Endothelial cell of umbilical vein (primary cell): ENCODE results near the gene LPAR3. TPM values are rescaled to one million over a fixed set of nuclear protein-coding genes. Genes with fewer than 3 reads are reported as not detected.

Experiments
- BruUV-seq: library from RNA; stranded (reverse); fragments of 400-500 nt; replicated peaks from 2 replicates; lab custom pipeline; 2021; lab: Mats Ljungman, UMichigan
- CTCF ChIA-PET: fragments of 300-600, 350-600 bp; sonication (Branson Sonifier 250); formaldehyde crosslinking; loops from one replicate; lab custom pipeline; 2021; ENCODE audit warnings: antibody characterized with exemption, inconsistent platforms; lab: Charles Lee
- POLR2A ChIA-PET: fragments of 300-600, 350-600 bp; sonication (Branson Sonifier 250); formaldehyde crosslinking; loops from one replicate; lab custom pipeline; 2021; ENCODE audit warnings: antibody characterized with exemption, inconsistent platforms; lab: Charles Lee
- DNase-seq: peaks from one replicate; pipeline ENCODE4 v3.0.0-alpha.2; 2011; ENCODE audit warnings: low read depth, low spot score
- FAIRE-seq: peaks from 2 replicates; lab custom pipeline; 2011; peaks lifted over from hg19 to GRCh38; lab: Jason Lieb, UNC
- H2AFZ ChIP-seq: 2 replicates; pipeline ENCODE4 v1.6.0; 2012; ENCODE audit warnings: low read depth, low read length, control low read depth, inconsistent platforms
- H3K27ac ChIP-seq: 2 replicates; pipeline ENCODE4 v1.5.1; 2011; ENCODE audit warnings: low read depth, mild to moderate bottlenecking, control low read depth, low read length, moderate library complexity; ENCODE audit not compliant: insufficient read depth
- H3K27me3 ChIP-seq, 2 experiments: 2 replicates each; pipeline versions ENCODE4 v1.6.0 to v1.6.1; 2011; ENCODE audit warnings: low read length in 2 of 2, mixed read lengths in 1 of 2; ENCODE audit not compliant: control insufficient read depth in 2 of 2, insufficient read depth in 2 of 2
- H3K36me3 ChIP-seq, 2 experiments: 2 replicates in 1 of 2; 3 replicates in 1 of 2; pipeline ENCODE4 v1.5.1; 2011; ENCODE audit warnings: low read length in 2 of 2, mild to moderate bottlenecking in 1 of 2, moderate library complexity in 1 of 2; ENCODE audit not compliant: control insufficient read depth in 2 of 2, insufficient read depth in 2 of 2; ENCODE audit errors: extremely low read depth in 1 of 2
- H3K4me1 ChIP-seq: 3 replicates; pipeline ENCODE4 v1.5.1; 2011; ENCODE audit warnings: mild to moderate bottlenecking, low read length; ENCODE audit not compliant: control insufficient read depth, insufficient read depth; ENCODE audit errors: extremely low read depth
- H3K4me2 ChIP-seq: 2 replicates; pipeline ENCODE4 v1.6.1; 2011; ENCODE audit warnings: low read length, control low read depth, mixed read lengths; ENCODE audit not compliant: insufficient read depth
- H3K4me3 ChIP-seq, 3 experiments: fragments of 200-600 bp in 1 of 3; sonication (generic), shearing (Covaris generic) in 1 of 3; replicated peaks in 1 of 3; 2 replicates each; pipeline ENCODE4 v1.5.1; 2011 to 2016; ENCODE audit warnings: control low read depth in 3 of 3, low read length in 3 of 3, mild to moderate bottlenecking in 2 of 3, inconsistent platforms in 1 of 3, low read depth in 1 of 3, moderate library complexity in 1 of 3; ENCODE audit not compliant: insufficient read depth in 1 of 3
- H3K79me2 ChIP-seq: 2 replicates; pipeline ENCODE4 v1.6.0; 2012; ENCODE audit warnings: low read length, inconsistent platforms; ENCODE audit not compliant: control insufficient read depth, insufficient read depth
- H3K9ac ChIP-seq: replicated peaks from 2 replicates; pipeline ENCODE3; 2011; ENCODE audit warnings: low read length, control low read depth; ENCODE audit not compliant: insufficient read depth; ENCODE audit errors: extremely low read depth
- H3K9me1 ChIP-seq: replicated peaks from 3 replicates; pipeline ENCODE4 v1.6.0; 2011; ENCODE audit warnings: mild to moderate bottlenecking, low read length; ENCODE audit not compliant: control insufficient read depth, insufficient read depth; ENCODE audit errors: extremely low read depth
- H3K9me3 ChIP-seq: replicated peaks from 2 replicates; pipeline ENCODE4 v1.5.1; 2012; ENCODE audit warnings: low read length, inconsistent platforms; ENCODE audit not compliant: control insufficient read depth, insufficient read depth
- H4K20me1 ChIP-seq: replicated peaks from 2 replicates; pipeline ENCODE3; 2011; ENCODE audit warnings: mild to moderate bottlenecking, low read length; ENCODE audit not compliant: control insufficient read depth, insufficient read depth; ENCODE audit errors: extremely low read depth
- CTCF ChIP-seq, 2 donors: IDR thresholded peaks; 1 replicate in 1 of 2; 2 replicates in 1 of 2; pipeline ENCODE4 v1.5.1; 2011; ENCODE audit warnings: low read length in 2 of 2, mild to moderate bottlenecking in 2 of 2, moderate library complexity in 2 of 2, control low read depth in 1 of 2, inconsistent platforms in 1 of 2, low read depth in 1 of 2; ENCODE audit not compliant: insufficient read depth in 1 of 2; ENCODE audit errors: extremely low read depth in 1 of 2
- EZH2 ChIP-seq: IDR thresholded peaks from 2 replicates; pipeline ENCODE4 v1.6.1; 2012; ENCODE audit warnings: borderline replicate concordance, low read depth, mild to moderate bottlenecking, moderate library complexity, low read length, inconsistent platforms; ENCODE audit not compliant: severe bottlenecking
- FOS ChIP-seq: IDR thresholded peaks from 2 replicates; pipeline ENCODE4 v1.6.1; 2011; ENCODE audit warnings: mild to moderate bottlenecking, low read length, moderate library complexity, borderline replicate concordance; ENCODE audit not compliant: insufficient read depth
- GATA2 ChIP-seq: IDR thresholded peaks from 2 replicates; pipeline ENCODE4 v1.7.0; 2011; ENCODE audit warnings: low read depth, mild to moderate bottlenecking, moderate library complexity, mixed read lengths, low read length; ENCODE audit not compliant: insufficient read length, insufficient read depth
- JUN ChIP-seq: IDR thresholded peaks from 2 replicates; pipeline ENCODE4 v1.6.1; 2011; ENCODE audit warnings: borderline replicate concordance, low read depth; ENCODE audit not compliant: insufficient read length, insufficient read depth
- MAX ChIP-seq: IDR thresholded peaks from 2 replicates; pipeline ENCODE4 v1.6.1; 2011; ENCODE audit not compliant: insufficient read depth, insufficient read length
- MYC ChIP-seq: IDR thresholded peaks from one replicate; pipeline ENCODE4 v1.6.1; 2011; ENCODE audit warnings: mild to moderate bottlenecking, low read depth, low read length
- POLR2A ChIP-seq: IDR thresholded peaks from 2 replicates; pipeline ENCODE4 v1.6.1; 2012; ENCODE audit warnings: low read depth, mild to moderate bottlenecking, control low read depth, low read length
- dilution Hi-C: fragments of 300-500 bp; cut with MboI; formaldehyde crosslinking; loops from one replicate; pipeline ENCODE4 v1.15.0; 2019; ENCODE audit warnings: low sequenced_read_pairs; ENCODE audit not compliant: extremely low pct_ligation_motif_present
- intact Hi-C: fragments of 100-400 bp; cut with micrococcal nuclease; formaldehyde crosslinking; loops from one replicate; pipeline ENCODE4 v1.10.0; 2022
- polyA plus RNA-seq, 4 experiments: library from polyadenylated mRNA; depleted of rRNA in 3 of 4; stranded (reverse) in 3 of 4; unstranded in 1 of 4; fragments of >200 nt; gene quantifications; 2 replicates each; pipeline versions ENCODE4 v1.2.1 to v1.2.3, GENCODE V29; 2011 to 2012; ENCODE audit warnings: missing spikeins in 1 of 4
- total RNA-seq: library from RNA; stranded (reverse); gene quantifications from 2 replicates; pipeline ENCODE4 v1.2.3, GENCODE V29; 2021

Gene LPAR3
- total and polyA plus RNA-seq, 2 donors (not counting 3 experiments of a cell fraction or from before 2014, with no cell fraction given) = not detected

GRCh38 chr1:84920159-84920558 is 27.2 kb upstream of the LPAR3 start:
- Histone ChIP-seq H3K4me2 (no peak overlapping the region), H3K27ac (no peak overlapping the region), H3K4me1 (no peaks in the 10 kb centered on the region), H3K4me3 (no peak overlapping the region), H3K79me2 (no peaks in the 10 kb centered on the region), H3K9me1 (no peaks in the 10 kb centered on the region), H3K36me3 (no peaks in the 10 kb centered on the region), H3K9me3 (no peaks in the 10 kb centered on the region), H4K20me1 (no peaks in the 10 kb centered on the region), H3K9ac (no peak overlapping the region), H3K27me3 (peaks cover 0 to 14% of the 10 kb centered on the region in 2 experiments), H2AFZ (no peak overlapping the region)
- dilution Hi-C loops = no loop called here
- TF ChIP-seq CTCF (IDR thresholded peaks at IDR 0.05; ENCODE audit: extremely low read depth in 1 of 2, insufficient read depth in 1 of 2, low read depth in 1 of 2, low read length in 2 of 2) (no peak), MYC (no peak), FOS (no peak), JUN (no peak), POLR2A (no peak), GATA2 (no peak), MAX (no peak), EZH2 (no peak)
- BruUV-seq = no TSS peak
- intact Hi-C loops = no loop called here
- ChIA-PET CTCF (interaction anchor here (1.1 kb wide), 1 partner anchor 18 kb away, joined by 3 read pairs; no protein-coding TSS in a partner anchor), POLR2A (no interaction called here)
- FAIRE-seq (no peak), DNase-seq (no peak)
